SH-SY5Y (cell line): ENCODE results near the gene MOB3B.

Experiments used
- GATA2 ChIP-seq: IDR thresholded peaks from 2 replicates; pipeline ENCODE4 v1.6.1; 2011; ENCODE audit warnings: mild to moderate bottlenecking, low read depth, low read length
- GATA3 ChIP-seq: IDR thresholded peaks from 2 replicates; pipeline ENCODE4 v1.6.1; 2011; ENCODE audit warnings: low read depth, mild to moderate bottlenecking, low read length, moderate library complexity

DNA sequence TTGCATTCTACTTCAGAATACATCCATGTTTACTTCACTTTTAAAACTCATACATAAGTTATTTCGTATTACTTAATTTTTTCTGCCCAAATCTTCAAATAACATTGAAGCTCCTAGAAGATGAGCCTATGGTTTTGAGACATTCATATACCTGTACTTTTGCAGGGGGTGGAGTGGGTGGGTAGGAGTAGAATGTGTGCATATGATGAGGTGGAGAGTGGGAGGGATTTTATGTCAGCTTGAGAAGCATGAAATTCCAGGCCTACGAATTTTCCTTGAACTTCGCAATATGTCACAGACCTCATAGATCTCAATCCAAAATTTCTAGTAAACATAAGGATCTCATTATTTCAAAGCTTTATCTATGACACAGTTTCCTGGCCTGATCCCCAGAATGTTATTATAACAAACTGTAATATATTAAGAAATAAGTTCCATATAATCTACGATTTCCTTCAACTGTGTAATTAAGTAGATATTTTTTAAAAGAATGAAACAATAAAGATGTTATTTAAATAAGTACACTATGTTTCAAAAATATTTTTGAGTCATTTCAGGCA, 19.7 kb upstream of the MOB3B start:
- TF ChIP-seq GATA2, result no peak
- no peak for TF ChIP-seq GATA3
